Left forelimb (tissue), 1 donor: ENCODE measurements around the gene CRYBG1.
"Not testable (repeated sequence)": the region's sequence is repeated elsewhere in the genome, so short reads cannot be mapped to it uniquely, and the experiment has no call there.

Experiments used
- DNase-seq: peaks from one replicate; pipeline ENCODE4 v3.0.0-alpha.2; 2018; ENCODE audit warnings: low spot score

CRYBG1 gene

DNA sequence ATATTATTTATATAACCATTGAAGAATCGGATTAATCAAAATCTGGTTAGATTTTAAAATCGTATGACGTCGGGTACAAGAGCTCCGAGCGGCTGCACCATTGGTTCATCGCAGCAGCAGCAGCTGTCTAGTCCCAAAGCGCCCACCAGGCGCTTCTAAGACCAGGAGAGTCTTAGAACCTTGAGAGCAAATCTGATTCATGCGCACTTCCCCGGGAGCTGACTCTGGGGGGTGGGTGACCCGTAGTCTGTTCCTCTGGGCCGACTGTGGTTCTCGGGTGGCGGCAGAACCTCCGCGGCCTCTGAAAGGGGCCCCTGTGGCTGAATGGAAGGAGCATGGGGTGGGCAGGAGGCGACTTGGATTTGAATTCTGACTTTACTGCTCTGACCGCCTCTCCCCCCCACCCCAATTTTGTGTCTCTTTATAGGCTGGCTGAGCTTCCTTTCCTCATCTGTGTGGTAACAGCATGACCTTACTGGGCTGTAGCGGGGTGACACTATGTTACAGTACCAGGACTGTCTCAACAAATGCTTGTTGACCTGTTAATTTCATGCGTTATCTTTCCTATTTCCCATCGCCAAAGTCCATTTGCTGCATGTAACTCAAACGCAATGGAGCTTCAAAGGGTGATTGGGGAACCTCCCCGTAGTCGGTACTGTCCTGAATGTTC, 149.0 kb downstream of the CRYBG1 start:
- no peak for DNase-seq

DNA sequence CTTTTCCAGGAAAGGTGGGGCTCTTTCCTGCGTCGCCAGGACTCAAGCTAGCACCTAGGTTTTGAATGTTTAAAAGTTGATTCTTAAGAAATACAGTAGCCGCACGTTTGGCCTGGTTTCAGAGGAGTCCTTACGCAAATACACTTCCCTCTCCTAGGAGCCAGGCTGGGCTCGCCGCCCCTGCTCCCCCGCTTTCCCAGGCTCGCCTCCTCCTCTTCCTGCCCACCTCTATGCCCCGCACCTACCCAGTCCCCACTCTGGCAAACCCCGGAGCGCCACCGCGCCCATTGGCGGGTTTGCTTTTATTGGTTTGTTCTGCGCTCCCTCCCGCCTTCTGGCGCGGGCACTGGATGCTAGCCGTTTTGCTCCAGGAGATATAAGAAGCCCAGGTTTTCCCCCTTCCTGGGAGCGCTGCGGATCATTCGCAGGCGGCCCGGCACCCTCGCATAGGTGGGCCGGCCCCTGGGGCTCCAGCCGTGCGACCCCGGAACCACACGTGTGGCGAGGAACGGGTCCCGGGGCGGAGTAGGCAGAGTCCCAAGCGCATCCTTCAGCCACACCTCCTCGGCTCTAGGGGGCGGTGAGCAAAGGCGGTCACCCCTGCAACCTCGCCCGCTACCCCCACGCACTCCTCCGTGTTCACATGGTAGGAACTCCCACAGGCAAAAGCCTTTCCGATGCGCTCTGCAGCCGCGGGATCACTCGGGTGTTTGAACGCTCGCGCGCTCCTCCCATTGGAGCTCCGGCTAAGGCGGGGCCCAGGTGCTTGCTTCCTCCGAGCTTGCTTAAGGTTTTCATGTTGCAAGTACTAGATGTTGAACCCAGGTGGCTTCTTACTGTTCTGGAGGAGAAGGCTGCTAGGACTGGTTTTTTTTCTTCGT, 149.8 kb downstream of the CRYBG1 start:
- no peak for DNase-seq

- no peak for DNase-seq
These were observed 151.0 kb downstream of the CRYBG1 start for GRCh38 chr6:106511288-106512047.

GRCh38 chr6:106512048-106512967, 151.8 kb downstream of the CRYBG1 start:
- no peak for DNase-seq

DNA sequence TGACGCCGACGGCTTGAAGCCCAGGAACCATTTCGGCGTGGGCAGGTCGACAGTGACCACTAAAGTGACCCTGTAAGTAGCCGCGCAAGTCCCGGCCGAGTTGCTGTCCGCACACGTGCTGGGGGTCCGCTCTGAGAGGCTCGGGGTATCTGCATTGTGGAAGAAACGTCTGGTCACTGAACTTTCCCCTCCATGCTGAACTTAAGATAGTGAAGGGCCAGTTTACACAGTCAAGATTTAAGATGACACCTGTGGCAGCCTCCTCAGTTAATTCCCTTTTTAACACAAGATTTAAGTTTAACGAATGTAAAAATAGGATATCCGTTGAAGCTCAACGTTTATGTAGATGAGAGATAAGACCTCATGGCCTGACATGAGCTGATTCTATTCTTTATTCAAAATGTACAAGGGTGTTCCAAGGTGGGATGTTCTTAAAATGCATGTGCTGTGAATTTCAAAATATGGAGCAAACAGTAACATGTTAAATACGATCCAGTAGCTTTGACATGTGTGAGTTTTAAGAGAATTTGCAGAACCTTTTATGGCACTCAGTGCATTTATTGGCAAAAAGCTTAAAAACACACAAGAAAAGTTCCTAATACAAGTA, 152.6 kb downstream of the CRYBG1 start:
- no peak for DNase-seq

GRCh38 chr6:106513808-106514582, 153.5 kb downstream of the CRYBG1 start:
- no peak for DNase-seq

GRCh38 chr6:106514583-106514885, 154.0 kb downstream of the CRYBG1 start:
- no peak for DNase-seq

GRCh38 chr6:106515582-106515981, 155.1 kb downstream of the CRYBG1 start:
- not testable (repeated sequence) for DNase-seq

- no peak for DNase-seq
These were observed 156.1 kb downstream of the CRYBG1 start for GRCh38 chr6:106516616-106517015.

DNA sequence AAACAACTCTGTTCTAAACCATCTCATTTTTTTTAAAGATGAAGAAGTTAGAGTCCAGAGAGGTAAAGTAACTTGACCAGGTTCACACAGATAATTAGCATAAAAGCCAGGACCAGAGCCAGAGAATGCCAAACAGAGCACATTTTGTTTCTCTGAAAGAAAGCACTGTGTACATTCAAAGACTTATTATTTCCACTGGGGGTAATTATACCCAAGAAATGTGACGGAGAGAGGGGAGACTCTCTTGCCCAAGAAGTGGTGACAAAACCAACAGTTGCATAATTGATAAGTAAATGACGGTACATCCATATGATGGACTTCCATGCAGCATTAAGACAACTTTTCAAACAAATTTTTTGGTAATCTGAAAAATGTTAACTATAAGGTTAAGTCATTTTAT, 157.2 kb downstream of the CRYBG1 start:
- DNase-seq, result no peak

GRCh38 chr6:106518748-106519147, 158.2 kb downstream of the CRYBG1 start:
- DNase-seq, result no peak

DNA sequence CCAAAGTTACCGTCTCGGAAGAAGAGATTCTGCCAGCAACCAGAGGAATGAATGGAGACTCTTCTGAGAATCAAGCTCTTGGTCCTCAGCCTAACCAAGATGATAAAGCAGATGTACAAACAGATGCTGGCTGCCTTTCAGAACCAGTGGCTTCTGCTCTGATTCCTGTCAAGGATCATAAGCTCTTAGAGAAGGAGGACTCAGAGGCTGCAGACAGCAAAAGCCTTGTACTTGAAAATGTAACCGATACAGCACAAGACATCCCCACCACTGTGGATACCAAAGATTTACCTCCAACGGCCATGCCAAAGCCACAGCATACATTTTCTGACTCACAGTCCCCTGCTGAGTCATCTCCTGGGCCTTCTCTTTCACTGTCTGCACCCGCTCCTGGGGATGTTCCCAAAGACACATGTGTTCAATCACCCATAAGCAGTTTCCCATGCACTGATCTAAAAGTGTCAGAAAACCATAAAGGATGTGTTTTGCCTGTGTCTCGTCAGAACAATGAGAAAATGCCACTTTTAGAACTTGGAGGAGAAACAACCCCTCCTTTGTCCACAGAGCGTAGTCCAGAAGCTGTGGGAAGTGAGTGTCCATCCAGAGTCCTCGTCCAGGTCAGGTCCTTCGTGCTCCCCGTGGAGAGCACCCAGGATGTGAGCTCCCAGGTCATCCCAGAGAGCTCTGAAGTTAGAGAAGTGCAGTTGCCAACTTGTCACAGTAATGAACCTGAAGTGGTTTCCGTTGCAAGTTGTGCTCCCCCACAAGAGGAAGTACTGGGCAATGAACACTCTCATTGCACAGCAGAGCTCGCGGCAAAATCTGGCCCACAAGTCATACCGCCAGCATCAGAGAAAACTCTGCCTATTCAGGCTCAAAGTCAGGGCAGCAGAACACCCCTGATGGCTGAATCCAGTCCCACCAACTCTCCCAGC, 159.2 kb downstream of the CRYBG1 start:
- no peak for DNase-seq

DNA sequence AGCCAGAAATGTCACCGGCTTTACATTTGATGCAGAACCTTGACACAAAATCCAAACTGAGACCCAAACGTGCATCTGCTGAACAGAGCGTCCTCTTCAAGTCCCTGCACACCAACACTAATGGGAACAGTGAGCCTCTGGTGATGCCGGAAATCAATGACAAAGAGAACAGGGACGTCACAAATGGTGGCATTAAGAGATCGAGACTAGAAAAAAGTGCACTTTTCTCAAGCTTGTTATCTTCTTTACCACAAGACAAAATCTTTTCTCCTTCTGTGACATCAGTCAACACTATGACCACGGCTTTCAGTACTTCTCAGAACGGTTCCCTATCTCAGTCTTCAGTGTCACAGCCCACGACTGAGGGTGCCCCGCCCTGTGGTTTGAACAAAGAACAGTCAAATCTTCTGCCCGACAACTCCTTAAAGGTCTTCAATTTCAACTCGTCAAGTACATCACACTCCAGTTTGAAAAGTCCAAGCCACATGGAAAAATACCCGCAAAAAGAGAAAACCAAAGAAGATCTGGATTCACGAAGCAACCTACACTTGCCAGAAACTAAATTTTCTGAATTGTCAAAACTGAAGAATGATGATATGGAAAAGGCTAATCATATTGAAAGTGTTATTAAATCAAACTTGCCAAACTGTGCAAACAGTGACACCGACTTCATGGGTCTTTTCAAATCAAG, 160.3 kb downstream of the CRYBG1 start:
- DNase-seq, result no peak

GRCh38 chr6:106522562-106523250, 162.2 kb downstream of the CRYBG1 start:
- DNase-seq, result no peak

DNA sequence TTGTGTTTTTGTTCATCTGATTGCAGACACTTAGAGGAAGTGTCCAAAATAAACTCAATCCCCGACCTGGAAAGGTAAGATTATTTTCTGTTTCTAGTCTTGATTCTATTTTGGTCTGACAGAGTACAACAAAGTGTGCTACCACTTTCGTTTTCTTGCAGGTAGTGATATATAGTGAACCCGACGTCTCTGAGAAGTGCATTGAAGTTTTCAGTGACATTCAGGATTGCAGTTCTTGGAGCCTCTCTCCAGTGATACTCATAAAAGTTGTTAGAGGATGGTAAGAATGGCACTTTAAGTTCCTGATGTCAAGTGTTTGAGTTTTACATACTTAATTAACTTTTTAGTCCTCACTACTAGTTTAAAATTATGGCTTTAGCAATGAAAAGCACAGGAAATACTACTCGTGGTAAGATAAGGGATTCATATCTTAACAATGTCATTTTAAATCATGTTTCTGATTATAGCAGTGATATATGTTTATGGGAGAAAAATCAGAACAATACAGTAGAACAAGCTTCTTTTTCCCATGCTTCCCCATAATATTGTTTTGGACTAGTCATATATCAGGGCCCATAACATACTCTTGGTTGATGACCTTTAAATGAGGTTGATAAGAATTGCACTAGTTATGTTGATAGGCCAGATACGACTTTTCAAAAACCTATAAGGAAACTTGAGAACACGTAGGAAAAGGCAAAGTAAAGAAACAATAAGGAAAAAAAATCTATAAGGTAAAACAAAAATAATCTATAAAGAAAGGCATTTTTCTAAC, 164.8 kb downstream of the CRYBG1 start:
- no peak for DNase-seq

- no peak for DNase-seq
These were observed 165.4 kb downstream of the CRYBG1 start for GRCh38 chr6:106525882-106526275.

DNA sequence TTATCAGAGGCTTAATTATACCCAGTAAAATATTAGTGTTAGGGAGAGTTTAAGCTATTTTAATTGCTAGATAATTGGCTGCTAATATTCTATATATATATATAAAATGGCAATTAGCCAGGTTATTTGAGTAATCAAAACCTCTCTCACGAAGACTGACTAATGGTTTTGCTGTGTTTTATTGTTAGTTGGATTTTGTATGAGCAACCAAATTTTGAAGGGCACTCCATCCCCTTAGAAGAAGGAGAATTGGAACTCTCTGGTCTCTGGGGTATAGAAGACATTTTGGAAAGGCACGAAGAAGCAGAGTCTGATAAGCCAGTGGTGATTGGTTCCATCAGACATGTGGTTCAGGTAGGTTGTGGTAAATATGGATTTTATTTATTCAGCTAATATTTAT, 166.6 kb downstream of the CRYBG1 start:
- DNase-seq, result no peak
